SKM-1 (cell line): Measurements from ENCODE around the gene CAMK2G.
"Not testable (repeated sequence)": the region's sequence is repeated elsewhere in the genome, so short reads cannot be mapped to it uniquely, and the experiment has no call there.

Source experiments
- DNase-seq: peaks from one replicate; lab custom pipeline; 2025; ENCODE audit not compliant: unreplicated experiment; lab: John Stamatoyannopoulos, UW

CAMK2G gene

DNA sequence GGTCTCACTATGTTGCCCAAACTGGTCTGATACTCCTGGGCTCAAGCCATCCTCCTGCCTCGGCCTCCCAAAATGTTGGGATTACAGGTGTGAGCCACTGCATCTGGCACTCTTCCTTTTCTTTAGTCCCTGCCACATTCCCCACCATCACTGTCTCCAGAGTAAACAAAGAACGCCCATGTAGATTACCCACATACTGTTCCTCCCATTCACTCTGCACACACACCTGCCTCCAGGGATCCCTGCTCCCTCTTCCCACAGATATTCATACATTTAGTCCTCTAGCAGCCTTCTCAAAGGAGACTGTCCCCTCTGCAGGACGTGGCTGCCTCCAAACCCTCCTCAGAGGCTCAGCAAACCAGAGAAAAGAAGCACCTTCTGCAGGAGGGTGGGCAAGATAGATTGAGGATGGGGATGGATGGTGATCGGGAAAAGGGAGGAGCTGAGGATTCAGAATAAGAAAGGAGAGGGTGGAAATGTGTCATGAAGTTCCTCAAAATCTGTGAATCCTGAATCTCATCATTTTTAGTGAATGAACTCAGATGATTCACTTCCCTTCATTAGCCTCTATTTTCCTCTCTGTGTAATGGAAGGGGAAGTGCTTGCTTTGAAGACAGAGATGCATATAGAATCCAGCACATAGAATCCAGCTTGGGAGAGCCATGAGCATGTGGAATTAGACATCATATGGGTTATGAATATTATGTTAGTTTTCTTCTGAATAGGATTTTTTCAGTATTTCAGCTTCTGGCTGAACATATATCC lies 31.1 kb upstream of the CAMK2G start:
- no peak for DNase-seq

GRCh38 chr10:73902351-73902750 lies 28.0 kb upstream of the CAMK2G start:
- DNase-seq: no peak

GRCh38 chr10:73901261-73901660 lies 26.9 kb upstream of the CAMK2G start:
- no peak for DNase-seq

- DNase-seq: no peak
Measured at GRCh38 chr10:73900064-73900463, 25.7 kb upstream of the CAMK2G start.

DNA sequence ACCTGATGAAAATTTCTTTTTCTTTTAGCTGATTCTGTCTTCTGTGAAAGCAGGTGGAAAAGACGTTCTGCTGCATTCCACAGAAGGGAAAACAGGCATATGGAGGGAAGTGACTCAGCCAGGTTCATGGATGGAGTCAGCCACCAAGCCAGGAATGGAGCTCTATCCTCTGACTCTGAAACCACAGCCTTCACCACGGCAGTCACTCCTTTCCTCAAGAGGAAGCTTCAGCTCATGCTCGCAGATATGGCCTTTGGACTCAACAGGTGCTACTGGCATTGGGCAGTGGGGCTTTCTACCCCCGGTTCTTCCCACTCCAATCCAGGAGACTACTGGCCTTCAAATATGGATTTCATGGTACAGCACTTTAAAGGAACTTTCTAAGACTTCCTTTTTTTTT lies 25.1 kb upstream of the CAMK2G start:
- DNase-seq: no peak

GRCh38 chr10:73898730-73899410 lies 24.5 kb upstream of the CAMK2G start:
- no peak for DNase-seq

- no peak for DNase-seq
Measured at GRCh38 chr10:73897693-73898092, 23.3 kb upstream of the CAMK2G start.

- not testable (repeated sequence) for DNase-seq
Measured at GRCh38 chr10:73895381-73895780, 21.0 kb upstream of the CAMK2G start.

DNA sequence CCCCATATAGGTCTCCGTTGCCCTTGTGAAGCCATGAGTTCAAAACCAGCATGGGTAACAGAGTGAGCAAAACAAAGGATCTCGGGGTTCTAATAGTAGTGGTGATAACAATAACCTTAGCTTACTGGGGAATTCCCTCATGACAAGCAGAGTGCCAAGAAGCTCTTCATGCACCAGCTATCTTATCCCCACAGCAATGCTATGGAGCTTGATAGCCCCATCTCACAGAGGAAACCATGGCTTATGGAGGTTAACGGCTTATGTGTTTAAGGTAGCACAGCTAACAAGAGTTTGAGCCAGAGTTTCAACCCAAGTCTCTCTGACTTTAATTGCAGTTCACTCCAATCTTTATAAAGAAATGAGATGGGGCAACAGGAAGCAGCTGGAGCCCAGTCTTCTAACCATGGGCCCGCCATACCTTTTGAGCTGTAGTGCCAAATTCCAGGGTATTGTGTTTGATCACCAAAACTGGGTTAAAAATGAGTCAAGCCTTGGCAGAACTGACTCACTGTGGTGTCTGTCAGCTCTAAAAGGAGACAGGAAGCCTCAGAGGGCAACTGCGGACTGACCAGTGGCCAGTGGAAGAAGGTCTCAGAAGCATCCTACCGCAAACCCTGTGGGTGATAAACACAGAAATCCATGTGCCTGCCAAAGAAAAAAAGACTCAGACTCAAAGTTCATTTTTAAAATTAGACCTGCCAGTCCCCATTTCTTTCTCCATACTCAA lies 20.1 kb upstream of the CAMK2G start:
- DNase-seq: no peak

GRCh38 chr10:73893426-73893825 lies 19.1 kb upstream of the CAMK2G start:
- no peak for DNase-seq

GRCh38 chr10:73892310-73893030 lies 18.1 kb upstream of the CAMK2G start:
- no peak for DNase-seq

GRCh38 chr10:73891540-73891939 lies 17.2 kb upstream of the CAMK2G start:
- no peak for DNase-seq

DNA sequence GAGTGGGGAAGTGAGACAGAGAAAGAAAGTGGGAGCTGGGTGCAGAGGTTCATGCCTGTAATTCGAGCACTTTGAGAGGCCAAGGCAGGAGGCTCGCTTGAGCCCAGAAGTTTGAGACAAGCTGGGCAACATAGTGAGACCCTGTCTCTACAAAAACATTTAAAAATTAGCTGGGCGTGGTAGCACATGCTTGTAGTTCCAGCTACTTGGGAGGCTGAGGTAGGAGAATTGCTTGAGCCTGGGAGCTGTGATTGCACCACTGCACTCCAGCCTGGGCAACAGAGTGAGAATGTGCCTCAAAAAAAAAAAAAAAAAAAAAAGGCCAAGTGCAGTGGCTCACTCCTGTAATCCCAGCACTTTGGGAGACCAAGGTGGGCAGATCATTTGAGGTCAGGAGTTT lies 16.5 kb upstream of the CAMK2G start:
- DNase-seq: not testable (repeated sequence)

DNA sequence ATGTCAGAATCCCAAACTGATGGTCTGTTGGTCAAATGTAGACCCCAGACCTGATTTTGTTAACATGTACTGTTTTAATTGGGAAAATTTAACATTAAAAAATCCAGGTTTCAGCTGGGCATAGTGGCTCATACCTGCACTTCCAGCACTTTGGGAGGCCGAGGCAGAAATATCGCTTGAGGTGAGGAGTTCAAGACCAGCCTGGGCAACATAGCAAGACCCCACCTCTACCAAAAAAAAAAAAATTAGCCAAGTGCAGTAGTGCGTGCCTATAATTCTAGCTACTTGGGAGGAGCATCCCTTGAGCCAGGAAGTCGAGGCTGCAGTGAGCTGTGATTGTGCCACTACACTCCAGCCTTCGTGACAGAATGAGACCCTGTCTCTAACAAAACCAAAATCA lies 15.9 kb upstream of the CAMK2G start:
- DNase-seq: no peak

DNA sequence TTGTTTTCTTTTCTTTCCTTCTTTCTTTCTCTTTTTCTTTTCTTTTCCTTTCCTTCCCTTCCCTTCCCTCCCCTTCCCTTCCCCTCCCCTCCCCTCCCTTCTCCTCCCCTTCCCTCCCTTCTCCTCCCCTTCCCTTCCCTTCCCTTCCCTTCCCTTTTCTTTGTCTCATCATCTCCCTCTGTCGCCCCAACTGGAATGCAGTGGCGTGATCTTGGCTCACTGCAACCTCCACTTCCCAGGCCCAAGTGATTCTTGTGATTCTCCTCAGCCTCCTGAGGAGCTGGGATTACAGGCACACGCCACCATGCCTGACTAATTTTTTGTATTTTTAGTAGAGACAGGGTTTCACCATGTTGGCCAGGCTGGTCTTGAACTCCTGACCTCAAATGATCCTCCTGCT lies 15.1 kb upstream of the CAMK2G start:
- not testable (repeated sequence) for DNase-seq

DNA sequence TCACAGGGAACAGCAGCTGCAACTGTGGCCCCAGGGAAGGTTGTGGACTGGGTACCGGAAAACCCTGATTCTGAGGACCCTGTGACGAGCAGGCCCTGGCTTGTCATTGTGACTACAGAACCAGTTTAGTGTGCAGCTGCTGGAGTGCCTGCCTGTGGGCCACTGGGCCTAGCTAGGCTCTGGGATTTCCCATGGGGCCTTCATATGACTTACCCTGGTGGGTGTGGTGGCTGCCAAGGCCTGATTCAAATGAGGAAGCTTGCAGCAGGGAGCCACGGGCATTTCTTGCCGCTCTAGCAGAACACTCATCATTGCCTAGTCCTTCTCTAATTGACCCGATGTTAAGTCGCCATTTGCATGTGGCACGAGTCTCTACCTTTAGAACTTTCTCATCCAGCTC lies 14.7 kb upstream of the CAMK2G start:
- peak; percentile 72 for DNase-seq

- DNase-seq: no peak
Measured at GRCh38 chr10:73888514-73888913, 14.2 kb upstream of the CAMK2G start.

DNA sequence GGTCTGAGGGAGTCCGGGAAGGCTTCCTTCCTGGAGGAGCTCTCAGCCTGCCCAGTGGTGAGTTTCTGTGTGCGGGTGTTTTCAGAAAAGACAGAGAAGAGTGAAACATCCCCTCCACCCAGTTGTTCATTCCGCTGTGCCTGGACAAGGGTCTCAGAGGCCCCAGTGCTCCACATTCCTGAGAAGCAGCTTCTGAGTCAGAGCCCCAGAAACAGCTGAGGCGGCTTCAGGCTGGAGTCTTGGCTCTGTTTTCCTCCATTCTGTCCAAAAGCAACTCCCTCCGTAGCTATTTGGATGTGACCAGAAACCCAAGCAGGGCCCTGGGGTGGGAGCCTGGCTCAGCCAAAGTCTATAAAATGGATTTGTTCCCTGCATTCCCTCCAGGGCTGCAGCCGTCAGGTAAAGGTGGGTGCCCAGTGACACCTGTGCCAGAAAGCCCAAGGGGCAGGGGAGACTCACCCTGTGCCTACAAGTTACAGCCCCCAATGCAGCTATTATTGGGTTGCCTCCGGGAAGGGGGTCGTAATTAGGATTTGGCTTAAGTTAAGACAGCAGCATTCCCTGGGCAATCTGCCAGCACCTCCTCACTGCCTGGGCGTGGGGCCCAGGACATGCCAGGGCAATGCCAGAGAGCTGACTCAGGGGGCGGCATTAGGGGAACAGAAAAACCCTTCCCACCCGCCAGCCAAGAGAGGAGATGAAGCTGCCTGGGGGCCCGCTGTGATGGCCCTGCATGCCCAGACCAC lies 13.1 kb upstream of the CAMK2G start:
- DNase-seq: no peak

DNA sequence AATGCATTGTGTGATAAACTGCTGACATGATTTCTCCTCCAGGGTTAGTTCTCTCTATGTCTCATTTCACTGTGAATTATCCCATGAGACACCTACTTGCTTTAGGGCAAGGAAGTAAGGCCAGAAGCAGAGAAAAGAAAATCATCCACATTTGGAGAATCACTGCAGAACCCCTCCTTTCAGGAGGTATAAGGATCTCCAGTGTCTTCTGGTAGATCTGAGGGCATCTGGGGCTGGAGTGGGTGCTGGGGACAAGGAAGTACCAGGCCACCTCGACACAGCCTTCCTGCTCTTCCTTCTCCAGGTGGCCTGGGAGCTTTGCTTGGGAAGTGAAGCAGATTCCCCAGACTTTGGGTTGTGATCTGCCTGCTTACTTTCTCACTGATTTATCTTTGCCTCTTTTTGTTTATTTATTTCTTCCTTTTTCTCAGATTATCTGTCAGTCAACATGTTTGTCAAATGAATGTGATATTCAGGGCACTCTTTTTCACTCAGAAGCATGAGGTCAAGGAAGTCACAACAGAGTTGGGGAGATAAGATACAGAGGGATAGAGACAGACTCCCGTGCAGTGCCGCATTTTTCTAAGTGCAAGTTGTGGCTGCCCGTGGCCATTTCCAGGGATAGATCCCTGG lies 12.4 kb upstream of the CAMK2G start:
- DNase-seq: no peak

- DNase-seq: peak; percentile 61
Measured at GRCh38 chr10:73886085-73886529, 11.8 kb upstream of the CAMK2G start.
